Activated CD4-positive, CD25-positive, alpha-beta regulatory T cell treated with anti-CD3 and anti-CD28 coated beads, Interleukin-2, amount 50 U/mL, for 72 hours (primary cell): Measurements from ENCODE around the gene MAP4K5.

Source experiments
- DNase-seq: peaks from one replicate; pipeline ENCODE4 v3.0.0; 2021

The MAP4K5 gene

GRCh38 chr14:50475460-50475859, 56.9 kb downstream of the MAP4K5 start:
- no peak for DNase-seq

- DNase-seq = no peak
These were observed 60.4 kb downstream of the MAP4K5 start for GRCh38 chr14:50471838-50472465.

GRCh38 chr14:50469982-50470381, 62.4 kb downstream of the MAP4K5 start:
- DNase-seq = no peak

- DNase-seq = no peak
These were observed 70.3 kb downstream of the MAP4K5 start for GRCh38 chr14:50462111-50462510.

- no peak for DNase-seq
These were observed 78.5 kb downstream of the MAP4K5 start for GRCh38 chr14:50453869-50454268.

GRCh38 chr14:50452979-50453705, 79.2 kb downstream of the MAP4K5 start:
- no peak for DNase-seq

GRCh38 chr14:50452296-50452695, 80.1 kb downstream of the MAP4K5 start:
- no peak for DNase-seq

GRCh38 chr14:50451854-50452253, 80.5 kb downstream of the MAP4K5 start:
- DNase-seq = no peak

GRCh38 chr14:50447461-50447860, 84.9 kb downstream of the MAP4K5 start:
- no peak for DNase-seq

- no peak for DNase-seq
These were observed 97.8 kb downstream of the MAP4K5 start for GRCh38 chr14:50434528-50434927.

GRCh38 chr14:50432131-50432530, 100.2 kb downstream of the MAP4K5 start:
- no peak for DNase-seq

- no peak for DNase-seq
These were observed 106.6 kb downstream of the MAP4K5 start for GRCh38 chr14:50425816-50426215.

GRCh38 chr14:50425105-50425504, 107.3 kb downstream of the MAP4K5 start:
- no peak for DNase-seq

GRCh38 chr14:50423529-50423928, 108.8 kb downstream of the MAP4K5 start:
- no peak for DNase-seq

- no peak for DNase-seq
These were observed 110.9 kb downstream of the MAP4K5 start for GRCh38 chr14:50421499-50421898.

- DNase-seq = no peak
These were observed 114.5 kb downstream of the MAP4K5 start for GRCh38 chr14:50417853-50418252.

GRCh38 chr14:50410921-50411320, 121.4 kb downstream of the MAP4K5 start:
- DNase-seq = no peak

GRCh38 chr14:50410071-50410470, 122.3 kb downstream of the MAP4K5 start:
- DNase-seq = no peak

GRCh38 chr14:50407111-50407812, 125.1 kb downstream of the MAP4K5 start:
- DNase-seq = no peak

GRCh38 chr14:50403419-50403818, 128.9 kb downstream of the MAP4K5 start:
- DNase-seq = no peak

- DNase-seq = no peak
These were observed 129.4 kb downstream of the MAP4K5 start for GRCh38 chr14:50402965-50403364.

- no peak for DNase-seq
These were observed 131.9 kb downstream of the MAP4K5 start for GRCh38 chr14:50400461-50400860.

GRCh38 chr14:50399251-50400032, 132.9 kb downstream of the MAP4K5 start:
- no peak for DNase-seq
